Left lung (tissue), 10 donors: ENCODE results near the gene PGAP6. TPM values are rescaled to one million over a fixed set of nuclear protein-coding genes. Genes with fewer than 3 reads are reported as not detected.
A peak's percentile ranks its signal among the peaks of the same experiment; 100 is the strongest.

Source experiments
- ATAC-seq: fragments of 200-7000 bp; cut with Tn5 transposase; one replicate; pipeline ENCODE4 v1.9.1; 2020; ENCODE audit warnings: moderate library complexity
- DNase-seq, 4 donors: peaks; one replicate each; pipeline ENCODE4 v3.0.0-alpha.2; 2013 to 2020
- H3K27ac ChIP-seq, 2 donors: fragments of 200-600 bp; sonication (generic) in 1 of 2; one replicate each; pipeline versions ENCODE4 v1.5.0 to v1.8.0; 2020 to 2021
- H3K27me3 ChIP-seq, 2 donors: fragments of 200-600 bp; sonication (generic) in 1 of 2; one replicate each; pipeline versions ENCODE4 v1.5.0 to v1.8.0; 2020 to 2021
- H3K36me3 ChIP-seq, 2 donors: fragments of 200-600 bp; sonication (generic) in 1 of 2; one replicate each; pipeline versions ENCODE4 v1.5.0 to v1.8.0; 2020 to 2021
- H3K4me1 ChIP-seq, 2 donors: fragments of 200-600 bp; one replicate each; pipeline ENCODE4 v1.8.0; 2021
- H3K4me3 ChIP-seq, 2 donors: fragments of 200-600 bp; sonication (generic) in 1 of 2; one replicate each; pipeline versions ENCODE4 v1.5.0 to v1.8.0; 2020 to 2021; ENCODE audit warnings: mild to moderate bottlenecking in 1 of 2
- H3K9me3 ChIP-seq, 2 donors: fragments of 200-600 bp; sonication (generic) in 1 of 2; one replicate each; pipeline versions ENCODE4 v1.5.0 to v1.8.0; 2020 to 2021
- CTCF ChIP-seq, 2 donors: fragments of 200-600 bp; sonication (generic) in 1 of 2; IDR thresholded peaks; one replicate each; pipeline versions ENCODE4 v1.5.0 to v1.8.0; 2021; ENCODE audit warnings: antibody characterized with exemption in 2 of 2
- intact Hi-C, 2 donors: fragments of 100-400 bp; cut with DNase I; formaldehyde crosslinking; loops; one replicate each; pipeline versions ENCODE4 v1.11.2 to v1.14.2; 2022
- polyA plus RNA-seq, 6 donors: library from polyadenylated mRNA; unstranded; fragments of 120-200 nt; gene quantifications; one replicate each; pipeline ENCODE4 v1.2.1, GENCODE V29; 2013; ENCODE audit not compliant: insufficient read length in 6 of 6
- total RNA-seq, 2 donors: library from RNA; stranded (reverse); fragmentation: NEBNext Ultra II Directional; extraction: Animal tissue kit (Norgen Biotek cat#: 25700); gene quantifications; one replicate each; pipeline ENCODE4 v1.2.1, GENCODE V29; 2021
- donor health status: DM: no; HTN: yes; CAD: no.
- donor health status: DM: no; HTN: no; CAD: no.

PGAP6 gene
- total and polyA plus RNA-seq, 8 donors = 37.3 to 88.4 (median 43.9) TPM

- DNase-seq (peak in 1 of 4 donors; percentile 89), ATAC-seq (peak; percentile 11)
- Histone ChIP-seq H3K4me1 (peaks cover 18 to 46% of the 10 kb centered on the region in 2 donors), H3K36me3 (peaks cover 0 to 16% of the 10 kb centered on the region in 2 donors), H3K27me3 (no peaks in the 10 kb centered on the region), H3K27ac (peak overlapping the region; percentile 39 to 79), H3K4me3 (peak overlapping the region; percentile 77 to 99), H3K9me3 (no peaks in the 10 kb centered on the region)
- intact Hi-C loops = no loop called here
- no peak for TF ChIP-seq CTCF (IDR thresholded peaks at IDR 0.05)
Measured at GRCh38 chr16:381012-381788, 578 bp downstream of the PGAP6 start.

GRCh38 chr16:380762-381011, 1.1 kb downstream of the PGAP6 start:
- H3K27me3 ChIP-seq = no peaks in the 10 kb centered on the region
- no peak for TF ChIP-seq CTCF (IDR thresholded peaks at IDR 0.05)
- intact Hi-C loops = no loop called here
- peak overlapping the region; percentile 77 to 99 for H3K4me3 ChIP-seq
- H3K4me1 ChIP-seq = peaks cover 18 to 46% of the 10 kb centered on the region in 2 donors
- H3K27ac ChIP-seq = peak overlapping the region in 1 of 2 donors; percentile 79
- H3K36me3 ChIP-seq = peaks cover 0 to 22% of the 10 kb centered on the region in 2 donors
- H3K9me3 ChIP-seq = no peaks in the 10 kb centered on the region
- ATAC-seq = peak; percentile 6
- peak in 1 of 4 donors; percentile 80 for DNase-seq

GRCh38 chr16:379961-380761, 1.6 kb downstream of the PGAP6 start:
- ATAC-seq = no peak

GRCh38 chr16:379183-379960, 2.4 kb downstream of the PGAP6 start:
- Histone ChIP-seq H3K4me3 (peak overlapping the region in 1 of 2 donors; percentile 77), H3K9me3 (no peaks in the 10 kb centered on the region), H3K27ac (peak overlapping the region; percentile 46 to 54), H3K27me3 (no peaks in the 10 kb centered on the region), H3K4me1 (peaks cover 18 to 43% of the 10 kb centered on the region in 2 donors), H3K36me3 (peaks cover 0 to 35% of the 10 kb centered on the region in 2 donors)
- TF ChIP-seq CTCF (IDR thresholded peaks at IDR 0.05) = no peak
- ATAC-seq (peak; percentile 78), DNase-seq (peak in 3 of 4 donors; percentile 87 to 90 (median 88))
- intact Hi-C loops = no loop called here

More at GRCh38 chr16:379961-380761, 1.6 kb downstream of the PGAP6 start:
- no peak for TF ChIP-seq CTCF (IDR thresholded peaks at IDR 0.05)
- intact Hi-C loops = no loop called here
- DNase-seq = no peak
- no peaks in the 10 kb centered on the region for H3K9me3 ChIP-seq
- no peaks in the 10 kb centered on the region for H3K27me3 ChIP-seq
- peaks cover 0 to 27% of the 10 kb centered on the region in 2 donors for H3K36me3 ChIP-seq
- peaks cover 18 to 46% of the 10 kb centered on the region in 2 donors for H3K4me1 ChIP-seq
- peak overlapping the region; percentile 77 to 99 for H3K4me3 ChIP-seq
- H3K27ac ChIP-seq = peak overlapping the region; percentile 46 to 54
